ENCODE results near the gene MGLL. TPM values are rescaled to one million over a fixed set of nuclear protein-coding genes. Genes with fewer than 3 reads are reported as not detected.

MGLL gene
- total RNA-seq, 4 donors from 2014 or later, result 58.9 to 129 (median 96.3) TPM

- no peak for TF ChIP-seq CTCF (IDR thresholded peaks at IDR 0.05)
- DNase-seq (ENCODE audit: low spot score) (no peak), ATAC-seq (ENCODE audit: low FRiP score) (no peak)
Measured at GRCh38 chr3:127783642-127784160, 38.6 kb downstream of the MGLL start.

GRCh38 chr3:127783166-127783565, 39.1 kb downstream of the MGLL start:
- no peak for ATAC-seq (ENCODE audit: low FRiP score)
- TF ChIP-seq CTCF (IDR thresholded peaks at IDR 0.05), result no peak
- no peak for DNase-seq (ENCODE audit: low spot score)

- no peak for ATAC-seq (ENCODE audit: low FRiP score)
- no peak for DNase-seq (ENCODE audit: low spot score)
- TF ChIP-seq CTCF (IDR thresholded peaks at IDR 0.05), result no peak
Measured at GRCh38 chr3:127781411-127782001, 40.8 kb downstream of the MGLL start.

GRCh38 chr3:127780536-127781400, 41.5 kb downstream of the MGLL start:
- TF ChIP-seq CTCF (IDR thresholded peaks at IDR 0.05), result no peak
- no peak for DNase-seq (ENCODE audit: low spot score)
- ATAC-seq (ENCODE audit: low FRiP score), result no peak

GRCh38 chr3:127779747-127780146, 42.6 kb downstream of the MGLL start:
- DNase-seq (ENCODE audit: low spot score) (no peak), ATAC-seq (ENCODE audit: low FRiP score) (no peak)
- no peak for TF ChIP-seq CTCF (IDR thresholded peaks at IDR 0.05)

GRCh38 chr3:127777921-127778656, 44.2 kb downstream of the MGLL start:
- no peak for ATAC-seq (ENCODE audit: low FRiP score)
- no peak for DNase-seq (ENCODE audit: low spot score)
- TF ChIP-seq CTCF (IDR thresholded peaks at IDR 0.05), result no peak
